Measurements from ENCODE around the gene GPAM. TPM values are rescaled to one million over a fixed set of nuclear protein-coding genes. Genes with fewer than 3 reads are reported as not detected.

Gene GPAM
- total RNA-seq, 1 donor from 2014 or later = 5.5 TPM

- DNase-seq (ENCODE audit: low read depth) = no peak
- TF ChIP-seq, protein P1, sequence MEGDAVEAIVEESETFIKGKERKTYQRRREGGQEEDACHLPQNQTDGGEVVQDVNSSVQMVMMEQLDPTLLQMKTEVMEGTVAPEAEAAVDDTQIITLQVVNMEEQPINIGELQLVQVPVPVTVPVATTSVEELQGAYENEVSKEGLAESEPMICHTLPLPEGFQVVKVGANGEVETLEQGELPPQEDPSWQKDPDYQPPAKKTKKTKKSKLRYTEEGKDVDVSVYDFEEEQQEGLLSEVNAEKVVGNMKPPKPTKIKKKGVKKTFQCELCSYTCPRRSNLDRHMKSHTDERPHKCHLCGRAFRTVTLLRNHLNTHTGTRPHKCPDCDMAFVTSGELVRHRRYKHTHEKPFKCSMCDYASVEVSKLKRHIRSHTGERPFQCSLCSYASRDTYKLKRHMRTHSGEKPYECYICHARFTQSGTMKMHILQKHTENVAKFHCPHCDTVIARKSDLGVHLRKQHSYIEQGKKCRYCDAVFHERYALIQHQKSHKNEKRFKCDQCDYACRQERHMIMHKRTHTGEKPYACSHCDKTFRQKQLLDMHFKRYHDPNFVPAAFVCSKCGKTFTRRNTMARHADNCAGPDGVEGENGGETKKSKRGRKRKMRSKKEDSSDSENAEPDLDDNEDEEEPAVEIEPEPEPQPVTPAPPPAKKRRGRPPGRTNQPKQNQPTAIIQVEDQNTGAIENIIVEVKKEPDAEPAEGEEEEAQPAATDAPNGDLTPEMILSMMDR (conservative IDR thresholded peaks at IDR 0.05; ENCODE audit: low read depth, low read length) = no peak
Measured at GRCh38 chr10:112221545-112221944, 38.0 kb upstream of the GPAM start.

DNA sequence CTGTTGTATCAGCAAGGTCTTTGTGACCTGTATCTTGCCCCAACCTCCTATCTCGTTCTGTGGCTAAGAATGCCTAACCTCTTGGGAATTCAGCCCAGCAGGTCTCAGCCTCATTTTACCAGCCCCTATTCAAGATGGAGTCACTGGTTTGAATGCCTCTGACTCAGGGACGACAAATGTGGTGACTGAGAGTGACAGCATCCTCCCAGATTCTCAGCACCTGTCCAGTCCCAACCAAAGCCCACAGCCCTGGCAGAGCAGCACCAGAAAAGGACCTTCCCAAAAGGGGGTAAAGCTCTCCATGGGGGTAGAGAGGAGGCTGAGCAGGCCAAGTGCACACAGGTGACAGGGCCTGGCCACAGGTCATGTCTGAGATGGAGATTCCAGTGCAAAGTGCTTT is 35.4 kb upstream of the GPAM start:
- H3K4me3 ChIP-seq (ENCODE audit: low read depth, low read length) = no peak overlapping the region
- TF ChIP-seq, protein P1 (conservative IDR thresholded peaks at IDR 0.05; ENCODE audit: low read depth, low read length) = no peak
- DNase-seq (ENCODE audit: low read depth) = no peak

More at GRCh38 chr10:112221545-112221944, 38.0 kb upstream of the GPAM start:
- no peak overlapping the region for H3K4me3 ChIP-seq (ENCODE audit: low read depth, low read length)

DNA sequence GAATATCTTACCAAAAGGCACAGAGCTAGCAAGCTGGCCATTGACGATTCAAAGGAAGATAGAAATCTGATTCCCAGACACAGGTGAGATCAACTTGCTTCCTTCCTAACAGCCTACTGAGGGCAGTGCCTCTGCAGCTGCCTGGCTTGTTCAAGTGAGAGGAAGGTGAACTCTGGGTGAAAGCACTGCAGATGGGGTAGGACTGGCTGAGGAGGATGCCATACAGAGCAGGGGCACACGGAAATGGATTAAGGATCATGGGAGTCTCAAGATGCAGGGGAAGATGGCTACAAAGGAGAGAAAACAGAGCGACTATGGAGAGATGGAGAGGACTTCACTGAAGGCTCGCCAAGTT is 34.4 kb upstream of the GPAM start:
- no peak for DNase-seq (ENCODE audit: low read depth)
- TF ChIP-seq, protein P1 (conservative IDR thresholded peaks at IDR 0.05; ENCODE audit: low read depth, low read length) = no peak

GRCh38 chr10:112217386-112218035 is 33.9 kb upstream of the GPAM start:
- no peak for DNase-seq (ENCODE audit: low read depth)
- TF ChIP-seq, protein P1 (conservative IDR thresholded peaks at IDR 0.05; ENCODE audit: low read depth, low read length) = no peak

More for the DNA sequence above, 34.4 kb upstream of the GPAM start:
- no peak overlapping the region for H3K4me3 ChIP-seq (ENCODE audit: low read depth, low read length)

GRCh38 chr10:112216966-112217365 is 33.4 kb upstream of the GPAM start:
- no peak overlapping the region for H3K4me3 ChIP-seq (ENCODE audit: low read depth, low read length)
- TF ChIP-seq, protein P1 (conservative IDR thresholded peaks at IDR 0.05; ENCODE audit: low read depth, low read length) = no peak
- DNase-seq (ENCODE audit: low read depth) = no peak

More at GRCh38 chr10:112217386-112218035, 33.9 kb upstream of the GPAM start:
- no peak overlapping the region for H3K4me3 ChIP-seq (ENCODE audit: low read depth, low read length)

- no peak overlapping the region for H3K4me3 ChIP-seq (ENCODE audit: low read depth, low read length)
- DNase-seq (ENCODE audit: low read depth) = no peak
- TF ChIP-seq, protein P1 (conservative IDR thresholded peaks at IDR 0.05; ENCODE audit: low read depth, low read length) = no peak
Measured at GRCh38 chr10:112216151-112216550, 32.6 kb upstream of the GPAM start.

GRCh38 chr10:112215342-112215774 is 31.8 kb upstream of the GPAM start:
- H3K4me3 ChIP-seq (ENCODE audit: low read depth, low read length) = no peak overlapping the region
- DNase-seq (ENCODE audit: low read depth) = no peak
- TF ChIP-seq, protein P1 (conservative IDR thresholded peaks at IDR 0.05; ENCODE audit: low read depth, low read length) = no peak

All from epithelial cell of proximal tubule (primary cell).